SIG-M5 (cell line): ENCODE measurements around the gene ZKSCAN8.
"Not testable (repeated sequence)": the region's sequence is repeated elsewhere in the genome, so short reads cannot be mapped to it uniquely, and the experiment has no call there.

Source experiments
- DNase-seq: peaks from one replicate; lab custom pipeline; 2025; lab: John Stamatoyannopoulos, UW

The ZKSCAN8 gene

GRCh38 chr6:28141500-28142329 lies at the start of gene ZKSCAN8:
TSS of gene ZKSCAN8 (plus strand) at chr6:28141883. CDS start at chr6:28148408, 6,525 bp downstream.
- DNase-seq = peak; percentile 45

- DNase-seq = not testable (repeated sequence)
Measured at GRCh38 chr6:28102222-28102621, 39.5 kb upstream of the ZKSCAN8 start.

- DNase-seq = not testable (repeated sequence)
Measured at GRCh38 chr6:28102699-28103098, 39.0 kb upstream of the ZKSCAN8 start.

GRCh38 chr6:28104392-28105244 lies 37.1 kb upstream of the ZKSCAN8 start:
- no peak for DNase-seq

- DNase-seq = no peak
Measured at GRCh38 chr6:28105245-28105639, 36.4 kb upstream of the ZKSCAN8 start.

GRCh38 chr6:28107506-28107905 lies 34.2 kb upstream of the ZKSCAN8 start:
- DNase-seq = no peak

GRCh38 chr6:28111964-28112363 lies 29.7 kb upstream of the ZKSCAN8 start:
- no peak for DNase-seq

- DNase-seq = no peak
Measured at GRCh38 chr6:28115799-28116198, 25.9 kb upstream of the ZKSCAN8 start.

GRCh38 chr6:28117386-28118050 lies 24.2 kb upstream of the ZKSCAN8 start:
- DNase-seq = no peak

- DNase-seq = no peak
Measured at GRCh38 chr6:28118217-28118616, 23.5 kb upstream of the ZKSCAN8 start.

- no peak for DNase-seq
Measured at GRCh38 chr6:28121876-28122275, 19.8 kb upstream of the ZKSCAN8 start.

- not testable (repeated sequence) for DNase-seq
Measured at GRCh38 chr6:28122283-28122682, 19.4 kb upstream of the ZKSCAN8 start.

GRCh38 chr6:28124350-28124970 lies 17.2 kb upstream of the ZKSCAN8 start, which contains the start of gene ZSCAN16:
TSS of gene ZSCAN16 (plus strand) at chr6:28124609. CDS start at chr6:28125444, 835 bp downstream.
- DNase-seq = no peak

- no peak for DNase-seq
Measured at GRCh38 chr6:28124971-28125353, 16.7 kb upstream of the ZKSCAN8 start.

- no peak for DNase-seq
Measured at GRCh38 chr6:28125401-28125800, 16.3 kb upstream of the ZKSCAN8 start.

GRCh38 chr6:28134015-28134414 lies 7.7 kb upstream of the ZKSCAN8 start:
- DNase-seq = no peak

- DNase-seq = no peak
Measured at GRCh38 chr6:28134716-28135115, 7.0 kb upstream of the ZKSCAN8 start.

- no peak for DNase-seq
Measured at GRCh38 chr6:28135393-28135792, 6.3 kb upstream of the ZKSCAN8 start.

GRCh38 chr6:28136585-28137504 lies 4.8 kb upstream of the ZKSCAN8 start:
- DNase-seq = peak; percentile 53

- DNase-seq = no peak
Measured at GRCh38 chr6:28137505-28137981, 4.1 kb upstream of the ZKSCAN8 start.
